Stimulated activated CD4-positive, alpha-beta T cell treated with anti-CD3 and anti-CD28 coated beads, Interleukin-12 subunit alpha, Interleukin-12 subunit beta, amount 100 ng/mL, for 24 hours (primary cell): Measurements from ENCODE around the gene THSD1.
A peak's percentile ranks its signal among the peaks of the same experiment; 100 is the strongest.

ENCODE experiments used
- DNase-seq, 2 experiments: peaks; one replicate each; pipeline ENCODE4 v3.0.0-alpha.2; 2020; ENCODE audit warnings: low read depth in 2 of 2

THSD1 gene, protein sequence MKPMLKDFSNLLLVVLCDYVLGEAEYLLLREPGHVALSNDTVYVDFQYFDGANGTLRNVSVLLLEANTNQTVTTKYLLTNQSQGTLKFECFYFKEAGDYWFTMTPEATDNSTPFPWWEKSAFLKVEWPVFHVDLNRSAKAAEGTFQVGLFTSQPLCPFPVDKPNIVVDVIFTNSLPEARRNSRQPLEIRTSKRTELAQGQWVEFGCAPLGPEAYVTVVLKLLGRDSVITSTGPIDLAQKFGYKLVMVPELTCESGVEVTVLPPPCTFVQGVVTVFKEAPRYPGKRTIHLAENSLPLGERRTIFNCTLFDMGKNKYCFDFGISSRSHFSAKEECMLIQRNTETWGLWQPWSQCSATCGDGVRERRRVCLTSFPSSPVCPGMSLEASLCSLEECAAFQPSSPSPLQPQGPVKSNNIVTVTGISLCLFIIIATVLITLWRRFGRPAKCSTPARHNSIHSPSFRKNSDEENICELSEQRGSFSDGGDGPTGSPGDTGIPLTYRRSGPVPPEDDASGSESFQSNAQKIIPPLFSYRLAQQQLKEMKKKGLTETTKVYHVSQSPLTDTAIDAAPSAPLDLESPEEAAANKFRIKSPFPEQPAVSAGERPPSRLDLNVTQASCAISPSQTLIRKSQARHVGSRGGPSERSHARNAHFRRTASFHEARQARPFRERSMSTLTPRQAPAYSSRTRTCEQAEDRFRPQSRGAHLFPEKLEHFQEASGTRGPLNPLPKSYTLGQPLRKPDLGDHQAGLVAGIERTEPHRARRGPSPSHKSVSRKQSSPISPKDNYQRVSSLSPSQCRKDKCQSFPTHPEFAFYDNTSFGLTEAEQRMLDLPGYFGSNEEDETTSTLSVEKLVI

DNA sequence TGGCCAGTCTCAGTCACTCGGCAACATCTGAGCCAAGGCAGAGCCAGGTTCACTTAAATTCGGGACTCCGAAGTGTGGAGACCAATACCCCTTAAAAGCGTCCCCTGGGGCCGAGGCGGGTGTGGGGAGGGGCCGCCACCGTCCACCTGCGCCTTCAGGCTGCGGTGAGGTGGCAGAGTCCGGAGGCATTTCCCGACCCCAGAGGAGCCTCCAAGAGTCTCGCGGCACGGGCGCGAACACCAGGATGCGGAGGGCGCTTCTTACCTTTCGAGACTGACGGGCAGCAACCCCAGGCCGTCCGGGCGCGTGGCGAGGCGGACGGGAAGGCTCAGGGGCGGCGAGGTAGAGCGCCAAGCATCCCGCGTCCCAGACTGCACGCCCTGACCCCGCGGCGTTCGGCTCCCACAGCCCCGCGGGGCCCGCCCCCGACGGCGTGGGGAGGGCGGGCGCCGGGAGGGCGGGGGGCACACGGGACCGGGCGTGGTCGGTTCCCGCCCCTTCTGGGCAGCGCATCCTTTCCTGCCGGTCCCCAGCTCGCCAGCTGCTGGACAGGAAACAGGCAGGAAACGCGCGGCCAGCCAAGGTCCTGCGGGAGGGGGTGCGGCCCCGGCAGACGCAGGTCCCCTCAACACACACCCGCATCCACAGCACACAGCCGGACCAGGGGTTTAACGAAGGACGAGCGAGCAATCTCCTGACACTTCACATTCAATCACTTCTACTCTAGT lies at the start of gene THSD1:
TSS of gene THSD1 (minus strand) at position 406 of the 728 bp plus-strand sequence. CDS start 3,572 bp downstream, outside the sequence.
- peak in 1 of 2 experiments; percentile 14 for DNase-seq

DNA sequence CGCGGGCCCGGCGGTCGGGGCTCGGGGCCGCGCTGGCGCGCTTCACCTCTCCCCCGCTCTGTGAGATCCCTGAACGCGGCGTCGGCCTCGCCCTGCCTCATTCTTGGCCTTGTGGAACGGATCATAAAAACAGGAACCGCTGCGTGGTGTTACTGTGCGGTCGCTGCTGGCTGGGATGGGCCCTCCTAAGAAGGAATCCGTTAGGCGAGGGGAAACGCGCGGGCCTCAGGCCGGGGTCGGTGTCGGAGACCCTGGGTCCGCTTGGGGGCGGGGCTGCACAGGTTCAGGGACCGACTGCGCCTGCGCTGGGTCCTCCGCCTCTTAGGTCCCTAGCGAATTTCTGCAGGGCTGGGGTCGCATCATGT lies 49.7 kb upstream of the THSD1 start:
- DNase-seq = peak; percentile 62 to 80

DNA sequence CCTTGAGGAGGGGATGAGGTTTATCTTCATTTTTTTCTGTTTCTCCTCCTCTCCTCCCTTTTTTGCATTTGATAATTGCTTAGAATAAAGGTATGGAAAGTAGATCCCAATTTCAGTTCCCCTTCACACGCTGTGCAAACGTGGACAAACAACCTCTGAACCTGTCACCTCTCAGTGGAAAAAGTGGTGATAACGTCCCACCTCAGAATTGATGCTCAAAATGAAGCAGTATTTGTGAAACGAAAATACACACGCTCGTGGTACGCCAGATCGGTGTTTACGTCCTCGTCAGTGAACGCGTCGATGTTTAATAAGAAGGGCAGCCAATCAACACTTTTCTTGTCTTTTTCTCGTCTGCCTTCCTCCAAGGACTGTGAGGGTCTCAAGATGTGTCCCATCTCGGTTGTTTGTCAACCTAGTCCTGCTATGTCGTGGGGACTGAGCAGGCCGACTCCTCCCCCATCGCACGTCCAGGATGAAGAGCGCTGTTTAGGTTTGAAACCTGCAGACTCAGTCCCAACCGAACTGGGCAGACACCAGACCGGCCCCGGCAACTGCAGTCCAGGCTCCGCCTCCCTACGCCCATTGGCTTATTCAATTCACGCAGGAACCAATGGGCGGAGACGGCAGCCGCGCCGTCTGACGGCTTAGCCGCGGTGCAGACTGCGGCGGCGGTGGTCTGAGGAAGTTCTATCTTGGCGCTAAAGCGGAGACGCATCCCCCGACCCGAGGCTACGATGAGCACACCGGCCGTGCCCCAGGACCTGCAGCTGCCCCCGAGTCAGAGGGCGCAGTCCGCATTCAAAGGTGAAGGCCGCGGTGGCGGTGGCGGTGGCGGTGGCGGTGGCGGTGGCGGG lies 49.1 kb upstream of the THSD1 start, which contains the start of gene CKAP2:
TSS of gene CKAP2 (plus strand) at position 659 of the 857 bp plus-strand sequence. CDS start at position 738, 79 bp downstream.
- peak; percentile 84 to 91 for DNase-seq

DNA sequence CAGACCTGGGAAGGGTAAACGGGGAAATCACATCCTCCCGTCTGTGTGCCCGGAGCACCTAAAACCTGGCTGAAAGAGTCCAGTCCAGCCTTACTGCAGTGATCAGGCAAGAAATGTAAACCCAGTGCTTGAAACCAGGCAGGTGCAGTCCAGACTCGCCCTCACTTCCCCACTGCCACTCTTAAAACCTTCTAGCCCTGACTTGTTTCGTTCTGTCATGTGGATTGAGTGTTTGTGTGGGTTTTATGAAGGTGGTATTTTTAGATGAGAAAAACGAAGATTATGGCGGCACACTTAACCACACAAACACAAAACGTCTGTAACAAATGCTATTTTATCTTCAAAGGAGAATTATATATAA lies 48.5 kb upstream of the THSD1 start:
- no peak for DNase-seq

DNA sequence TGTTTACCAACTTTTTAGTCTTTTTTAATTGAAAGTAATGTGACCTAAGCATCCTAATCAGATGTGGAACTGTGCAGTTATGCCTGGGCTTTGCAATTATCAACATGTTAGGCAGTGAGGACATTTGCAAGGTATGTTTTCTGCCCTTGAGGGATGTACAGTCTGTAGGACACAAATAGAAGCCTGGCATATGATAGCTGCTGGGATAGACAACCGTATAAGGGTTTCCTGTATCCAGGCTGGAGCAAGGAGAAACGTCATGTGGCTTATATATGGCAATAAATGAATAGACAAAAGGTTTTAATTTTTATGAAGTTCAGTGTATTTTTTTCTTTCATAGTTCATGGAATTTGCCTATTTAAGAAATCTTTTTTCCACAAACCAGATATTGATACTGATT lies 46.5 kb upstream of the THSD1 start:
- no peak for DNase-seq

DNA sequence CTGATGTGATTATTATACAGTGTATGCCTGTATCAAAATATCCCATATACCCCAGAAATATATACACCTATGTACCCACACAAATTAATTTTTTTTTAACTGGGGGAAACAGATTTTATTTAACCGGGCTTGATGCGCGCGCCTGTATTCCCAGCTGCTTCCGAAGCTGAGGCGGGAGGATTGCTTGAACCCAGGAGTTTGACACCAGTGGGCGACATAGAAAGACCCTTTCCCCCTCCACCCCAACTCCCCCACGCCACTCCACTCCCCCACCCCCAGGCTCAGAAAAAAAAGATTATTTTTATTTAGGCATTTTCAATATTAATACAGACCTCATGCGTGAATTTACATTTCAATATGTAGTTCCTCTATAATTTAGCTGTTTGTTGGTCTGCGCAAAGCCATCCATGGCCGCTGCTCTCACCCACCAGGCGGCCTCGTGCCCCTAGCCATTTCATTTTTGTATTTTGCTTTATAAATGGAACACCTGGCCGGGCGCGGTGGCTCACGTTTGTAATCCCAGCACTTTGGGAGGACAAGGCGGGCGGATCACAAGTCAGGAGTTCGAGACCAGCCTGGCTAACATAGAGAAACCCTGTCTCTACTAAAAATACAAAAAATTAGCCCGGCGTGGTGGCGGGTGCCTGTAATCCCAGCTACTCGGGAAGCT lies 45.3 kb upstream of the THSD1 start:
- DNase-seq = no peak

DNA sequence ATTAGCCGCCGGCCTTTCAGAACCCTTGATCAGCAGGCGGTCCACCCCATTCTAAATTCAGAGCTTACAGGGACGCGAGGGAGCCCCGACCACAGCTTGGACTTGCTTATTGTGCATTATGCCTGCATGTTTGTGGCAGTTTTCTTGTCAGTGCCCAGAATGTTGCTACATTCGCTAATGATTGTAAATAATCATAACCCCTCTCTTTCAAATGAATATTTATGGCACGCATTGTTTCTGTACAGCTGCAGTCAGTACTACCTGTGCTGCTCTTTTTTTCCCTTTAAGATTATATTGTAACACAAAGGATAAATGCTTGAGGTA lies 44.8 kb upstream of the THSD1 start:
- no peak for DNase-seq

DNA sequence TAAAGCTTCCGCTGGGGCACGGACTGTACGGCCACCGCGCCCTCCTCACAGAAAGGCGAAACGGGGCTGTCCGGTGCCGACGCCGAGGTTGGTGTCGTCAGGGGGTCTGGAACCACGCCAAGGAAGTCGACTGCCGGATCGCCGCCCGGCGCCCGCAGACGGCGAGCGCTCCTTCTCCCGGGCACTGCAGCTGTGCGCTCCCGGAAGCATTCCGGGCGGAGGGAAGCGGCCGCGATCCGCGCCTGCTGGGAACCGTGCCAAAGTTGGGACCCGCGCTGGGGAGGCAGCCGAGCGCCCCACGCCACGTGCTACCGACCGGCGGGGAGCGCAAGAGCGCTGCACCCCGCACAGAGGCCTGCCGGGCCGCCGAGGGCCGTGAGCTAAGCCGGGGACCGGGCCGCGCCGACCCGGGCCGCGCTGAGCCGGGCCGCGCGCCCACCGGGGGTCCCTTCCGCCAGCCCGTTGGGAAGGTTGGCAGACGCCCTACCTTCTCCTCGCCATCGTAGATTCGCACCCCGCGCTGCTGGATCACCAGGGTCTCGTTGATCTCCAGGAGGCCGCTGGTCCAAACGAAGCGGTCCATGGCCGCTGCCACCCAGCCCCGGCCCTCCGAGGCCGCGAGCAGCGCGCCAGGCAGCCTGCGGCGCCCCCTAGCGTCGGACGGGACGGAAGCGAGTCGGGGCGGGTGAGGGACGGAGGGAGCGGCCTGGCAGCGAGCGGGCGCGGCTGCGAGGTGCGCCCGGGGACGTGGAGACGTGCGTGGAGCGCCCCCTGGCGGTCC lies 44.2 kb upstream of the THSD1 start, which contains the start of gene VPS36:
TSS of gene VPS36 (minus strand) at position 623 of the 781 bp plus-strand sequence. CDS start at position 583, 40 bp downstream.
- peak; percentile 88 to 91 for DNase-seq

DNA sequence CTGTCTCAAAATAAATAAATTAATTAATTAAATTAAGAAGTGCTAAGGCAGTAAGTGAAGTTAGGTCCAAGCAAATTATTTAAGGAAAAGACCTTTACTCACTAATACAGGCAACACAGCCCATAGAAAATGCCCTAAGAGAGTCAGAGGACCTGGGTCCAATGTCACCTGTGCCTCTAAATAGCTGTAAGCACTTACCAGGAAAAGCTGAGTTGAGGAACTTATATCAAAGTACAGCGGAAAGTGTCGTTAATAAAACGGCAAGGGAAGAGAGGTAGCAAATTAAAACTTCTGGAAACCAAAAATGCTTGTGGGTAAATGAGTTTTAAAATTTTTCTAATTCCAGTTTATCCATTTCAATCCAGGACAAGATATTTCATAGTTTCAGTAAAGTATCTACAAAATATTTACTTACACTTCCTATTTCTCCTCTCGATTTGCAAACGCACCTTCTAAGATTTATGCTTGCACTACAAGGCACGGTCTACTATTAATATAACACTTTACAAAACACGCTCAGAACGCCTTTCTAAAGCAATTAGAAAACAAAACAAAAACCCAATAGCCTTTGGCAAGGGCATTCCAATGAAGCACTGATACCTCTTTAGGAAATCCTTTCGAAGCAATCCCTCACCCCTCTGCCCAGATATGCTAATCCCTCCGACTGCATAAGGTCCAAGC lies 43.5 kb upstream of the THSD1 start:
- no peak for DNase-seq

DNA sequence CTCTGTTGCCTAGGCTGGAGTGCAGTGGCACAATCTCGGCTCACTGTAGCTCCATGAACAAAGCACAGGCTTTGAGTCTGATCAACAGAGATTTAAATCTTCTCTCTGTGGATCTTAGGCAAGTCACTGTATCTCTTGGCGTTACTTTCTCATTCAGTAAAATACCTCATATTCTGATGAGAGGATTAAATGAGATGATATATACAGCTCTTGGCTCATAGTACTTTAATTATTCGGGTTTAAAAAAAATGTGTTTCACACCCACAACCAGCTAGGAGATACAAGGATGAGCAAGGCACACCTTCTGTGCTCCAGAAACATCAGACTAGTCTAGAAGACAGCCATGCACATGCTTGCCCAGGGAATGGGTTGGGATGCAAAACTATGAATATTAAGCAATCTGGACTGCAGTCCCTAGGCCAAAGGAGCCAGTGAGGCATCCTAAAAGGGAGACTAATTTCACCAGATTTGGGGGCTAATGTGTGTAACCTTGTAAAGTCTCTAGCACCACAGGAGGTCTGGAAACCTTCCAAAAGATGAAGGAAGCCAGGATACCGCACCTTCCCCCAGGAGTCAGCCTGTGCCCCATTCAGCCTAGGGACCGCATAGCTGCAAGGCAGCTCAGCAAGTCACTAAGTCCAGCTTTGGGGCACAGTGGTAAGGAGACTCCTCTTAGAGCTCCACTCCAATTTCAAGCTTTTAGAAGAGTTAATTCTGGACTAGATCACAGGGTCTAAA lies 42.0 kb upstream of the THSD1 start:
- DNase-seq = no peak

DNA sequence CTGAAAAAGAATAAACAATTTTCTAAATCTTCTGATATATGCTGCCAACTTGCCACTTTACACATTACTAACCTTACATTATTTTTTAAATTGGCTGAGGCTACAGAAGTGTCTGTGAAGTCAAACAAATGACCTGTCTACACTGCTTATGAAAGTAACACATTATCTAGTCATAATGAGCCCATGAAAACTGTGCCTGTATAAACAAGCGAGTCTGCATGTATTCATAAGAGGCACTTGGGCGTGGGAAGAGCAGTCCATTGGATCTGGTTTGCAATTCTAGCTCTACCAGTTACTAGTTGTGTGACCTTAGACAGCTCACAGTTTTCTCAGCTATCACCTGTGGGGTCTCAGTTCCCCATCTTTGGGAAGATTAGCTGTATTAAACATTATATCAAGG lies 41.4 kb upstream of the THSD1 start:
- no peak for DNase-seq

DNA sequence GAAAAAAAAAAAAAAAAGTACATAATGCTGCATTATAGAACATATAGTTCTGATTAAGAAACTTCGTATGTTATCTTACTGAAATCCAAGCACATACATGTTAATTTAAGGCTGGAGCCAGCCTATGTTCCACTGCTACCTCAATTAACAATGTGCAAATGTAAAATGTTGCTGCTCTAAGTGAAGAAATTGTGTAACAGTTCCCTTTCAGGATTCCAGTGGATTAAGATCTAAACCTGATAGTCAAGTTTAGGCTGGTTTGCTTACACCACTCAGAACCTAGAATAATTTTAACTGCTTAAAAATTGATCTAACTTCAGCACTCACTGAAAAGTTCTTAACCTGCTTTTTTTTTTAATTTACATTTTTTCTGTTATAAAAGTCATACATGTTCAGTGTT lies 40.3 kb upstream of the THSD1 start:
- no peak for DNase-seq

DNA sequence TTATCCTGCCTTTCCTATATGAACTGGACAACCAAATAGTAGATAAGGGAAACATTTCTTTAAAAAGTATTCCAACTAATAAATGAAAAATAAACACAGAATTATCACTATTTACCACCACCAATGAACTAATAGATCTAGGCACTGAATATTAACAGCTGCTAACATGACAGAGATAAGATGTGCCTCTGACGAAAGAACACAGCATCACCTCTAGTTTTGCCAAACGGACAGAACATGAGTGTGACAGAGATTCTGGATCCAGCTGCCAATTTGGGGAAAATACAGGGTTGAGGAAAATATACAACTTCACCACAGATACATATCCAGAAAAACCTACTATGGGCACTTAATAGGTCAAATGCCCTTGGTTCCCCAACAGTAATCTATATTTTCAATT lies 26.5 kb upstream of the THSD1 start:
- DNase-seq = no peak

DNA sequence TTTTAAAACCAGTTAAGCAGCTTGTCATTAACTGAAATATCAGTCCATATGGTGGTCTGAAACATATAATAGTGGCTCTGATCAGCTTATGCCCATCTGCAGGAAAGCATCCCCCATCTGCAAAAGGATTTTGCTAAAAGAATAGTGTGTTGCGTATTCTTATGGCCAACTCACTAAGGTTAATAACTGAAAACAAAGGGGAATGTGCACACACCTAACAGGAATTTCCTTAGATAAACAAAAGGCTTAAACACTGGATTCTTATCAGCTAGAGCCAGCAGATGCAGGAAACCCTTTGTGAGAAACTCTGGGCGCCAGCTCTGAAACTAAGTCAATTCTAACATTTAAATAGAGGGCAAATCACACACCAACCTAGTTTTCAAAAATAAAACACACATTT lies 22.3 kb upstream of the THSD1 start:
- DNase-seq = no peak

DNA sequence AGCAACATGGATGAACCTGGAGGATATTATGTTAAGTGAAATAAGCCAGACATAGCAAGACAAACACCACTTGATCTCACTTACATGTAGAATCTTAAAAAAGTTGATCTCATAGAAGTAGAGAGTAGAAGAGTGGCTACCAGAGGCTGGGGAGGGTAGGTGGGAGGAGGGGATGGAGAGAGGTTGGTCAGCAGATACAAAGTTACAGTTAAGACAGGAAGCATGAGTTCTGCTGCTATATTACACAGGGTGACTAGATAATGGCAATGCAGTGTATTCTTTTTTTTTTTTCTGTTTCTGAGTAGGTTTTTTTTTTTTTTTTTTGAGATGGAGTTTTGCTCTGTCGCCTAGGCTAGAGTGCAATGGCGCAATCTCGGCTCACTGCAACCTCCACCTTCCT lies 15.2 kb upstream of the THSD1 start:
- DNase-seq = no peak

DNA sequence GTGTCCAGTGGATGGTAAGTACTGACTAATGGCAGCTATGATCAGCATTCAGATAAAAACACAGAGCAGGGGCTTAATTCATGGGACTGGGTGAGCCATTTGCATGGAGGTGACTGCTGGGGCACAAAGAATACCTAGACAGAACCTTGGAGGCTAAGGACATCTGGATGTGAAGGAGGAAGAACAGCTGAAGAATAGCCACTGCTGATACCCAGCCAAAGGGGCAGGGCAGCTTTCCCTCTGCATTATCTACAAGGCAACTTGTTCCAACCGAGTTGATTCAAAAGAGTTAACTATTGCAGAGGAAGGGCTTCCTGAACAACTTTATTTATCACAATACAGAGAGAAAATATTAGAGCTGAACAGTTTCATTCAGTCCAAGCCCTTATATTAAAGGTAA lies 13.1 kb upstream of the THSD1 start:
- no peak for DNase-seq

DNA sequence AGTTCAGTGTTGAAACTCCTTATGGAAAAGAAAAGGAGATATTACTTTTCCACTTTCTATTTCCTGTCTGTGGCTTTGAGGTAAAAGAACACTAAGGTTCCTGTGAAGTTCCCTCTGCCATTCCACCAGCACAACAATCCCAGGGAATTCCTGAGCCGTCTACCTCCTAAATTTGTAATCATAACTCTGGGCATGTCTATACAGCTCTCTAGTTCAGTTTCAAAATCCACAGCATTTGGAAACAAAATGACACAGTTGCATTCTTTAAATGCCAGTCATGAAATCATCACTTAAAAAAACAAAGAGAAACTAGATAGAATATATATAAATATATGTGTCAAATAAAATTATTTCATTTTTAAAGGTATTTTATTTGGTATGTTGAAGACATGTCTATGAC lies 9.0 kb upstream of the THSD1 start:
- DNase-seq = no peak

DNA sequence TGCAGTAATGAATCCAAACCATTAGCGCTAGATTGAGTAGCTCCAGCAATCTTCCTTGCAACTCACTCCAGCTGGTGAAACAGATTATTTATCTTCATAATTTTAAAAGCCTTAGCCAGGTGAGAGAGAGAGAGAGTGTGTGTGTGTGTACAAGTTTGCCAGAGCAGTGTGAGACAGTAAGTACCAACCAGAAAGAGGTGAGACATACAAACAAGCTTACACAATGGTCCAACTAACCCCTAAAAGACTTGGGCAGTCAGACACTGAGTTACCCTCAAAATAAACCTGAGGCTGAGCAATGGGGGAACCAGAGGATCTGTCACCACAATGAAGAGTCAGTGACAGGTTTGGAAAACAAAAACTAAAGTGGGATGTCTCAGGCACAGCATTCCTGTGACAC lies 8.1 kb upstream of the THSD1 start:
- no peak for DNase-seq

DNA sequence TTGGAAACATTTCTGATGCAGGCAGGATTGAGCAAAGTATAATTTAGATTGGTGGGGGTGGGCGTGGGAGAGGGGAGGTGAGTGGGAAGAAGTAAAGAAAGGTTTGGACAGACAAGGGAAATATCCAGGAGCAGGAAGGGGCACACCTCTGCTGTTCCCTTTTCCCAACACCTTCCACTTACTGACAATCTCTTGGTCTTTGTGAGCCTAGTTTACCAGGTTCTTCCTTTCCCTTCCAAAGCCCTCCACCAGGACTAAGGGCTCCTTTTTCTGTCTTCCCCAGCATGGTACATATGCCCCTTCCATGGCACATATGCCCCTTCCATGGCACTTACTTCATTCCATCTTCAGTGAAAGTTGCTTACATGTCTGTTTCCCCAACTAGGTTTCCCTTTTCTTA lies 6.2 kb upstream of the THSD1 start:
- DNase-seq = no peak
